Measurements from ENCODE around the gene COL24A1.

Gene COL24A1

DNA sequence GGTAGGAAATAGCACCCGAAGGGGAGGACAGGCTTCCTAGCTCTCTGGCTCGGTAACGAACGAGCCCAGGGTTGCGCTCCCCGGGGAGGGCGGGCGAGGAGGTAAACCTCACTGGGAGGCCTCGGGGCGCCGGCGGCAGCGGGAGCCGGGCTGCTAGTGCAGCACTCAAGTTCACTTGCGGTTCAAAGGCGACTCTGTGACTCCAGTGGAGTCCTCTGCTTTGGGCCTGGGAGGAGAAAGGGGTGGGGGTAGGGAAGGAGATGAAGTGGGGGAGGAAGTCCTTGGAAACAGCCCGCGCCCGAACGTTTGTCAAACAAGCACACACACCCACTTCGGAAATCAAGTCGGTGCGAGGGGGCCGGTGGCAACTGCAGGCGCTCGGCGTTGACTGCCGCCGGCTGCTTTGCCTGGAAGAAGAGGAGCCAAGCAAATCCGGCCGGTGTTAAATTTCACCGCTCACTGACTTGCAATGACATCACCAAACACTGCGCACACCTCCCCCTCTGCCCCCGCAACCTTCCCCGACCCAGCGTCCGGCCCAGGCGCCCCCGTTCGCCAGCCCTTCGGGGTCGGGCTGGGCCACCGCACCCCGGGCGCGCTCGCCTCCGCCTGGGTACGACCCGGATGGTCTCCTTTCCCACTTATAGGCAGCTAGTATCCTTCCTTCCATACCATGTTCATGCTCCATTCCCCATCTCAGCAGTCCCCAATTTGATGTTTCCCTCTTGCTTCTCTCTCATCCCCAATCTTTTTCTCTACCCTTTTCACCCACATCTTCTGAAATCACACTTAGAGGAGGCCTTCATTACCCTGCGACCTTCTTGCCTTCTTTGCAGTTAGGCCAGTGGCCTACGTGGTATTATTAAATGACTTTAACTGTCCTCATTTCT, at the start of gene COL24A1:
TSS of gene COL24A1 (minus strand) at position 207 of the 890 bp plus-strand sequence. CDS start 376 bp downstream, outside the sequence.
- peak; percentile 75 for DNase-seq

- peak; percentile 81 for DNase-seq
Observed at GRCh38 chr1:86205741-86206140, 49.2 kb upstream of the COL24A1 start.

GRCh38 chr1:86202552-86203340, 46.2 kb upstream of the COL24A1 start:
- DNase-seq: no peak

DNA sequence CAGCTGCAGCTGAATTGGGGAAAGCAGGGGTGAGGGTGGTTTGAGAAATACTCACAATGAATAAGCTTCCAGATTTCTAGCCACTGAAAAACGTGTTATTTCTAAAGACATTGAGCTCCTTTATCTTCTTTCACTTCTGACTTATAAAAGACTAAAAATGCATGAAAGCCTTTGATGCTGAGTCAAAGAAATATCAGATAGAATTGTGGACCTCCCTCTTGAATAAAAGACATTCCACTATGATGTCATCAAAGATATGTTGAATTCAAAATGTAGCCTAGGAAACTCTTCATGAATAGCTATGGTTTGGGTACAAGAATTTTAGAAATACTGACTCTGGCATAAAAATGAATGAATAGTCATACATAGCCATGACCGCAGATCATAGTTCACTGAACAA, 44.7 kb upstream of the COL24A1 start:
- DNase-seq: peak; percentile 57

DNA sequence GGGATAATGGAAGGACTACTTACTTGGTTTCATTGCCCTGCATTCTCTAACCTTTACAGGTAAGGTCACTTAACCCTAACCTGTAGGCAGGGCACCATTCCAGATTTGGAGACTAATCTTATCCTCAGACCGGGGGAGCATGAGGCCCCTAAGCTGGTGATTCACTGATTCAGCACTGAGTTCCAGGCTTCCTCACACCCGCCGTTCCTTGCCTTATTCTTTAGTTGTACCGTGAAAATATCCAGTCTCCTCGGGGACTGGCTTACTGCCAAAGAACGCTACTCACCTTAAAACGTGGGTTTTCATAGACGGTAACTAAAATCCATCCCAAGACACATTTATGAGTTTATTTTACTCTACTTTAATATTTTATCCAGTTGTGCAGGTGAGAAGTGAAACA, 44.3 kb upstream of the COL24A1 start:
- DNase-seq: peak; percentile 7

GRCh38 chr1:86197206-86197855, 40.8 kb upstream of the COL24A1 start:
- peak; percentile 81 for DNase-seq

DNA sequence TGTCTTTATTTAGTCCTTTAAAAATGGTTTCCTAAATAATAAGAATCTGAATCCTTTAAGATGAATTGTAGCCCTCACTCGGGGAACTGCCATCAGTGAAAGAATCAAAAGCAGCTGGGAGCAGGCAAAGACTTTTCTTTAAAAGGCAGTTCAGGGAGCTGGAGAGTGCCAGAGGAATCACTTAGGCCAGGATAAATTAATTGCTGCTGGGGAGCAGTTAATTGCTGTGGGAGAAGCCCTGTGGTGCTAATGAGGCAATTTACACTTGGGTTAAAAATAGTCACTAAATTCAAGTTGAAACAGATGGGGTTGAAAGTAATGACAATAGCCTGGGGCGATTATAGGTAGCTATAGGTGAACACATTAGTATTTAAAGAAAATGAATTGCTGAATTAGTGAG, 38.7 kb upstream of the COL24A1 start:
- no peak for DNase-seq

DNA sequence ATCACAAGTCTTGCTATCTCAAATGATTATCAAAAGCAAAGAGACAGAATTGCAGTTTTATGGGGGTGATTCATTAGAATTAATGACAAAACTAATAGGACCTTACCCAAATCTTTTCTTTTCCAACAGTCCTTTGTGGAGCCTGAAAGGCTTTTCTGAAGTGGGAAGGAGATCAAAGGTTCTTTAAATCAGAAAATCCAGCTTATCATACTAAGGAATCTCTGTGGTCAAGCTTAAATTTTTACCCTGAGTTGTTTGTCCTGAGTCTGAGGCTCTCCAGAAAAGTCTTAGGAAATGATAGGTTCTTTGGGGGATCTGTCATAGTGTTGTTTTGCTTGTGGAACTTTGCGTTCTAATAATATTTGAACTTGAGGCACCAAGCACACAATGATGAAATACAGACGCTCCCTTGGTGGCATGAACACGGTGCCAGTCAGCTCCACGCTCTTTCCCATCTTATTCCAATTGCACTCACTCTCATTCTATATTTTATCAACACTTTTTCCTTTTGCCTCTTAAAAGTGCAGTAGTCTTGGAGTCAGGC, 38.0 kb upstream of the COL24A1 start:
- peak; percentile 55 for DNase-seq

GRCh38 chr1:86192417-86192816, 35.8 kb upstream of the COL24A1 start:
- DNase-seq: no peak

DNA sequence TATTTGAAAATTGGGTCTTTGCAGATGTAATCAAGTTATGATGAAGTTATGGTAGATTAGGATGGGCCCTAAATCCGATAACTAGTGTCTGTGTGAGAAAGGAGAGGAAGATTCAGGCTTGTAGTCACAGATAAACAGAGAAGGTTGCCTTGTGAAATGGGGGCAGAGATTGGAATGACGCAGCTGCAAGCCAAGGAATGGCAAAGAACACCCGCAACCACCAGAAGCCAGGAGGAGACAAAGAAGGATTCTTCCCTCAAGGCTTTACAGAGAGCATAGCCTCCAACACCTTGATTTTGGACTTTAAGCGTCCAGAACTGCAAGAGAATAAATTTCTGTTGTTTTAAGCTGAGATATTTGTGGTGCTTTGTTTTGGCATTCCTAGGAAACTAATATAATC, 35.4 kb upstream of the COL24A1 start:
- DNase-seq: no peak

- DNase-seq: no peak
Observed at GRCh38 chr1:86190873-86191272, 34.3 kb upstream of the COL24A1 start.

GRCh38 chr1:86184426-86184825, 27.9 kb upstream of the COL24A1 start:
- DNase-seq: no peak

- no peak for DNase-seq
Observed at GRCh38 chr1:86183810-86184209, 27.2 kb upstream of the COL24A1 start.

GRCh38 chr1:86176226-86176625, 19.7 kb upstream of the COL24A1 start:
- DNase-seq: no peak

DNA sequence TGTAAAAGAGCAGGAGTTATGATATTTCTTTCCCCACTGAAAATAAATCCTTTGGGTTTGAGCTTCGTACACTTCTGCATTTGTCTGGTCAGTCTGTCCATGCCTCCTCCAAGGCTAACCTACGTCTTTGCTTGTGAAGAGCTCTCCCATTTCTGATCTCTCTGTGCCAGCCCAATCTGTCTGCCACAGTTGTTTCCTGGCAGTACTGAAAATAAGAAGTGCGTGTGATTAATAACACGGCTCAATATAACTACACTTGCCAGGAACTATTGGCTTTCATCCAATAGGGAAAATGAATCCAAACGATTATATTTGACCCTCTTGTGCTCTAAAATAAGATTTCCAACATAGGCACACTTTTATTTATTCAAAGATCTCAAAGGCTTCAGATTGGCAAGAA, 19.2 kb upstream of the COL24A1 start:
- no peak for DNase-seq

- no peak for DNase-seq
Observed at GRCh38 chr1:86169625-86170024, 13.1 kb upstream of the COL24A1 start.

DNA sequence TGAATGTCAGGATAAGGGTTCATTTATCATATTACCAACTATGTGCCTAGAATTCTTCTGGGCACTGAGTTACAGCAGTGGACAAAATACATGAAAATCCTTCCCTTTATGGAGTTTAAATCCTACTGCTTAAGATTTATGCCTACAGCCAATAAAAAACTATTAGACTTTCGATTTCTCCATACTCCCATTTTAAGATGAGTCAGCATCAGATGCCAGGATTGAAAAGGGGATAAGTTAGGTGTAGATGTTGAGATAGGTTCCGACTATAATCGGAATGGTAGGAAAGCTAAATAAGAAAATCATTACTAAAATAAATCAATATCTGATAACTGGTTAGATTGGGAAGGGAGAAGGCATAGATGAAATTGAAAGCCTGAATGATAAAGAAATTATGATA, 3.2 kb upstream of the COL24A1 start:
- no peak for DNase-seq

DNA sequence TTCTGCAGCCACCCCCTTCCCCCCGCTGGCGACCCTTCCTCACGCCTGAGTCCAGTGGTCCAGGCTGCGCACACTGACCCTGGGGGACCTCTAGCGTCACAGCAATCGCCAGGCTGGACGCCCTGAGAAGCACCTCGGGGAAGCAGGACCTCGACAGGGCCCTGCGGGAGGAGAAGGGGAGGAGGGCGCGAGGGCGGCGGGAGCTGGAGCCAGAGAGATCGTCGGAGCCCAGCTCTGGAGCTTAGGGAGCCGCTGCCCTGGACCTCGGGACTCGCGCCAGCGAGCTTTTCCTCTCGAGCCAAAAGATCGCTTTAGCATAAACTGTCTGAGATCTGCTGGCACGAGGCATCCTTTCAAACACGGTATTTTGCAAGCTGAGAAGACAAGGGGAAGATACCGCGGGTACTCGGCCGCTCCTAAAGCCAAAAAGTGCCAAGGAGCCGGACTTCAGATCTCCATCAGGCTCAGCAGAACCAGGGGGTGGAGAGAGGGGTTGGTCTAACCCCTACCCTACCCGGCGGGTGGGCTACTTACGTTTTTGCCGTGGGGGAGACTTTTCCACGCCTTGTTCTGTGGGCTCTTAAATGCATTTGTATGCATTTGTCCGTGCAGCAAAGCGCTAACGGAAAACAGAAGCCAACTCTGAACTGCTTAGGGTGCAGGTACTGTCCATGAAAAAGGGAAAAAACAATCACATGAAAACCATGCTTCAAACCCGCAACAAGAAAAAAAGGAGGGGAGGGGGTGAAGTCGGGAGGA, 586 bp downstream of the COL24A1 start:
- DNase-seq: peak; percentile 56

GRCh38 chr1:86155051-86155806, 1.3 kb downstream of the COL24A1 start:
- DNase-seq: peak; percentile 52

GRCh38 chr1:86154571-86155050, 2.0 kb downstream of the COL24A1 start:
- DNase-seq: peak; percentile 94

- DNase-seq: peak; percentile 37
Observed at GRCh38 chr1:86153836-86154235, 2.7 kb downstream of the COL24A1 start.
